Activated T-cell treated with anti-CD3 and anti-CD28 coated beads, Interleukin-2, amount 50 U/mL, for 1 hour (primary cell): Measurements from ENCODE around the gene USP2.

Experiments used
- DNase-seq: peaks from one replicate; pipeline ENCODE4 v3.0.0-alpha.2; 2020

Gene USP2

GRCh38 chr11:119362741-119363080, 18.8 kb downstream of the USP2 start:
- no peak for DNase-seq

GRCh38 chr11:119361941-119362725, 19.4 kb downstream of the USP2 start:
- DNase-seq, result no peak

- DNase-seq, result no peak
Measured at GRCh38 chr11:119361056-119361787, 20.3 kb downstream of the USP2 start.

- DNase-seq, result no peak
Measured at GRCh38 chr11:119359365-119360214, 21.9 kb downstream of the USP2 start.

GRCh38 chr11:119357074-119357473, 24.4 kb downstream of the USP2 start:
- DNase-seq, result no peak

GRCh38 chr11:119356349-119357031, 25.0 kb downstream of the USP2 start:
- DNase-seq, result peak; percentile 78

GRCh38 chr11:119355091-119355843, 26.2 kb downstream of the USP2 start:
- no peak for DNase-seq

GRCh38 chr11:119352857-119353260, 28.6 kb downstream of the USP2 start:
- DNase-seq, result no peak

- DNase-seq, result no peak
Measured at GRCh38 chr11:119351232-119351631, 30.3 kb downstream of the USP2 start.

GRCh38 chr11:119350302-119350701, 31.2 kb downstream of the USP2 start:
- no peak for DNase-seq

GRCh38 chr11:119347940-119348605, 33.4 kb downstream of the USP2 start:
- DNase-seq, result no peak

- DNase-seq, result no peak
Measured at GRCh38 chr11:119347242-119347641, 34.2 kb downstream of the USP2 start.

- no peak for DNase-seq
Measured at GRCh38 chr11:119346605-119347004, 34.9 kb downstream of the USP2 start, which contains the start of gene MFRP. TSS of gene MFRP (minus strand) at chr11:119346705. CDS start at chr11:119346513, 192 bp downstream.

GRCh38 chr11:119345685-119346084, 35.8 kb downstream of the USP2 start:
- DNase-seq, result no peak

- no peak for DNase-seq
Measured at GRCh38 chr11:119344291-119345010, 37.0 kb downstream of the USP2 start.

GRCh38 chr11:119343726-119344125, 37.8 kb downstream of the USP2 start:
- DNase-seq, result no peak

- DNase-seq, result no peak
Measured at GRCh38 chr11:119342362-119343130, 38.9 kb downstream of the USP2 start.

GRCh38 chr11:119342023-119342300, 39.5 kb downstream of the USP2 start:
- no peak for DNase-seq

- no peak for DNase-seq
Measured at GRCh38 chr11:119341222-119342022, 40.1 kb downstream of the USP2 start.
